GM10266 (cell line): ENCODE measurements around the gene ENPP7.

Source experiments
- DNase-seq: peaks from one replicate; pipeline ENCODE4 v3.0.0; 2012; ENCODE audit errors: extremely low spot score
- TF ChIP-seq, protein P1 (sequence below): IDR thresholded peaks from 2 replicates; pipeline ENCODE4 v1.5.1; 2012; ENCODE audit warnings: mild to moderate bottlenecking, low read depth; ENCODE audit not compliant: control insufficient read depth, insufficient read depth; ENCODE audit errors: missing control alignments

The ENPP7 gene

GRCh38 chr17:79790805-79791734, 60.3 kb downstream of the ENPP7 start:
- TF ChIP-seq, protein P1, sequence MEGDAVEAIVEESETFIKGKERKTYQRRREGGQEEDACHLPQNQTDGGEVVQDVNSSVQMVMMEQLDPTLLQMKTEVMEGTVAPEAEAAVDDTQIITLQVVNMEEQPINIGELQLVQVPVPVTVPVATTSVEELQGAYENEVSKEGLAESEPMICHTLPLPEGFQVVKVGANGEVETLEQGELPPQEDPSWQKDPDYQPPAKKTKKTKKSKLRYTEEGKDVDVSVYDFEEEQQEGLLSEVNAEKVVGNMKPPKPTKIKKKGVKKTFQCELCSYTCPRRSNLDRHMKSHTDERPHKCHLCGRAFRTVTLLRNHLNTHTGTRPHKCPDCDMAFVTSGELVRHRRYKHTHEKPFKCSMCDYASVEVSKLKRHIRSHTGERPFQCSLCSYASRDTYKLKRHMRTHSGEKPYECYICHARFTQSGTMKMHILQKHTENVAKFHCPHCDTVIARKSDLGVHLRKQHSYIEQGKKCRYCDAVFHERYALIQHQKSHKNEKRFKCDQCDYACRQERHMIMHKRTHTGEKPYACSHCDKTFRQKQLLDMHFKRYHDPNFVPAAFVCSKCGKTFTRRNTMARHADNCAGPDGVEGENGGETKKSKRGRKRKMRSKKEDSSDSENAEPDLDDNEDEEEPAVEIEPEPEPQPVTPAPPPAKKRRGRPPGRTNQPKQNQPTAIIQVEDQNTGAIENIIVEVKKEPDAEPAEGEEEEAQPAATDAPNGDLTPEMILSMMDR, result no peak
- DNase-seq, result no peak

DNA sequence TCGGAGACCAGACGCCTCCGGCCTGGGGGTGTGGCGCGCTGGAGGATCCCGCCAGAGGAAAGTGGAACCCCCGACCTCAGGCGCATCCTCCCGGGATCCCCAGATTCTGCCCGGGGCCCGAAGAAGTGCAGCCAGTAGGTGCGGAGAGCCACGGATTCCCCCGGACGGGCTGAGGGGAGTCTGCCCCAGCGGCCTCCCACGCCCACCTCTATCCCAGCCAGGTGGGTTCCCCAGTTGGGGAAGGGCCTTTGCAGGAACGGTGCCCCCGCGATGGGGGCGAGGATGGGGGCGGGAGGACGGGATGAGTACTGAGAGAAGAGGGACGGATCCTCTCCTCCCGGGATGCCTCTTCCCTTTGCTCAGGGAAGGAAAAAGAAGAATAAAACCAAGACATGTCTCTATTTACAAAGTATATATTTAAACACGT, 61.0 kb downstream of the ENPP7 start:
- TF ChIP-seq, protein P1, result no peak

More for the DNA sequence above, 61.0 kb downstream of the ENPP7 start:
- DNase-seq, result no peak
